NCI-H146 (cell line): ENCODE results near the gene MARS1.
A peak's percentile ranks its signal among the peaks of the same experiment; 100 is the strongest.
"Not testable (repeated sequence)": the region's sequence is repeated elsewhere in the genome, so short reads cannot be mapped to it uniquely, and the experiment has no call there.

ENCODE experiments used
- DNase-seq: peaks from one replicate; lab custom pipeline; 2025; lab: John Stamatoyannopoulos, UW

MARS1 gene

GRCh38 chr12:57487597-57488401 is at the start of gene MARS1:
Gene MARS1 (plus strand): TSS chr12:57488068. CDS start chr12:57488091, 23 bp downstream.
- peak; percentile 96 for DNase-seq

GRCh38 chr12:57438400-57438799 is 49.5 kb upstream of the MARS1 start:
- no peak for DNase-seq

- no peak for DNase-seq
Observed at GRCh38 chr12:57439762-57440266, 48.1 kb upstream of the MARS1 start.

- not testable (repeated sequence) for DNase-seq
Observed at GRCh38 chr12:57441393-57441792, 46.5 kb upstream of the MARS1 start.

- DNase-seq = no peak
Observed at GRCh38 chr12:57441846-57442427, 45.9 kb upstream of the MARS1 start.

DNA sequence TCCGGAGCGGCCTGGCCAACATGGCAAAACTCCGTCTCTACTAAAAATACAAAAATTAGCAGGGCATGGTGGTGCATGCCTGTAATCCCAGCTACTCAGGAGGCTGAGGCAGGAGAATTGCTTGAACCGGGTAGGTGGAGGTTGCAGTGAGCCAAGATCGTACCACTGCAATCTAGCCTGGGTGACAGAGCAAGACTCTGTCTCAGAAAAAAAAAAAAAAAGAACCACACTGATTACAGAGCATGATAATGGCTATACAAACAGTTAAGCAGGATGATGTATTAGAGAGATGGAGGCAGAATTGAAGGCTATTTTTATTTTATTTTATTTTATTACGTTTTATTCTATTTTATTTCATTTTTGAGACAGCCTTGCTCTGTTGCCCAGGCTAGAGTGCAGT is 43.5 kb upstream of the MARS1 start:
- DNase-seq = not testable (repeated sequence)

GRCh38 chr12:57444744-57445143 is 43.1 kb upstream of the MARS1 start:
- DNase-seq = no peak

DNA sequence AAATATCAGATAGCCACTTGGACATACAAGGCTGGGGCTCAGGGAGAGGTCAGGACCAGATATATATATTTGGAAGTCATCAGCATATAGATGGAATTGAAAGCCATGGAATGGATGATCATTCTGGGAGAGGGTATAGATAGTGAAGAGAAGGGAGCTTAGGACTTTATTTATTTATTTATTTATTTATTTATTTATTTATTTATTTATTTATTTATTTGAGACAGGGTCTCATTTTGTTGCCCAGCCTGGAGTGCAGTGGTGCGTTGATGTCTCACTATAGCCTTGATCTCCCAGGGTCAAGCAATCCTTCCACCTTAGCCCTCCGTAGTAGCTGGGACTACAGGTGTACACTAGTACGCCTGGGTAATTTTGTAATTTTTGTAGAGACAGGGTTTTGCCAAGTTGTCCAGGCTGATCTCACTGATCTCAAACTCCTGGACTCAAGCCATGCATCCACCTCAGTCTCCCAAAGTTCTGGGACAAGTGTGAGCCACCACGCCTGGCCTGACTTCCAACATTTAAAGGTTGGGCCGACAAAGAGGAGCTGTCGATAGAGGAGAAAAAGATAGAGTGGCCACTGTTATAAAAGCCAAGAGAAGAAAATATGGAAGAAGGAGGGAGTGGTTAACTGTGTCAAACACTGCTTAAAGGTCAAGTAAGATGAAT is 41.4 kb upstream of the MARS1 start:
- no peak for DNase-seq

DNA sequence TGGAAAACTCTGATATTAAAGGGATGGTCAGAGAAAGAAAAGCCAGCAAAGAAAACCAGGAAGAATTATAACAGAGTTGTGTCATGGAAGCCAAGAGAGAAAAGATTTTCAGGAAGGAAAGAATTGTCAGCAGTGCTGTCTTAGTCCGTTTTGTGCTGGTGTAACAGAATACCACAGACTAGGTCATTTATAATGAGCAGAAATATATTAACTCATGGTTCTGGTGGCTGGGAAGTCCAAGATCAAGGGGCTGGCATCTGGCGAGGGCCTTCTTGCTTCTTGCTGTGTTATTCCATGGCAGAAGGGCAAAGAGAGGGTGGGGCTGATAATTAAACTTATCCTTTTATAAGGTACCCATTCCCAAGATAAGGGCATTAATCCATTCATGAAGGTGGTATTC is 39.2 kb upstream of the MARS1 start:
- DNase-seq = no peak

GRCh38 chr12:57449375-57449774 is 38.5 kb upstream of the MARS1 start:
- DNase-seq = no peak

- DNase-seq = no peak
Observed at GRCh38 chr12:57450057-57450456, 37.8 kb upstream of the MARS1 start.

- DNase-seq = no peak
Observed at GRCh38 chr12:57451233-57451778, 36.6 kb upstream of the MARS1 start.

- DNase-seq = no peak
Observed at GRCh38 chr12:57452181-57452936, 35.5 kb upstream of the MARS1 start.

DNA sequence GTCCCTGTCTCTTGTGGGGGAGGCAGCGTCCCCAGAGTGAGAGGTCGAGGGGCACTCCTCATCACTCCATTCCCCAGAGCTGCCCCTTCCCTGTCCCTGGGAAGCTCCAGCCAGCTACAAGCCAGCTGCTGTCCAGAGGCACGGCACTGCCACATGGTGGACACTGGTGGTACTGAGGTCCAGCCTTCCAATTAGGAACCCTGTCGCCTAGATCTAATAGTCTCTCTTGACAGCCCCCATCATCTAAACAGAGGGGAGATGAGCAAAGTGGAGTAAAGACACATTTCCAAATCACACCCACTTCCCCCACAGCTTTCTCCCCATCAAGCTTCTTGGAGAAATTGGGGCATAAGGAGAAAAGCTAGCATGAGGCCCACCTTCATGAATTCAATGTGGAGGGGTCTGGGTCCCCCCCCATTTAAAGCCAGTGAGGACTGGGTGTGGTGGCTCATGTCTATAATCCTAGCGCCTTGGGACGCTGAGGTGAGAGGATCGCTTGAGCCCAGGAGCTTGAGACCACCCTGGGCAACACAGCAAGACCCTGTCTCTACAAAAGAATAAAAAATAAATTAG is 34.8 kb upstream of the MARS1 start:
- peak; percentile 72 for DNase-seq

GRCh38 chr12:57454213-57454565 is 33.7 kb upstream of the MARS1 start:
- no peak for DNase-seq

DNA sequence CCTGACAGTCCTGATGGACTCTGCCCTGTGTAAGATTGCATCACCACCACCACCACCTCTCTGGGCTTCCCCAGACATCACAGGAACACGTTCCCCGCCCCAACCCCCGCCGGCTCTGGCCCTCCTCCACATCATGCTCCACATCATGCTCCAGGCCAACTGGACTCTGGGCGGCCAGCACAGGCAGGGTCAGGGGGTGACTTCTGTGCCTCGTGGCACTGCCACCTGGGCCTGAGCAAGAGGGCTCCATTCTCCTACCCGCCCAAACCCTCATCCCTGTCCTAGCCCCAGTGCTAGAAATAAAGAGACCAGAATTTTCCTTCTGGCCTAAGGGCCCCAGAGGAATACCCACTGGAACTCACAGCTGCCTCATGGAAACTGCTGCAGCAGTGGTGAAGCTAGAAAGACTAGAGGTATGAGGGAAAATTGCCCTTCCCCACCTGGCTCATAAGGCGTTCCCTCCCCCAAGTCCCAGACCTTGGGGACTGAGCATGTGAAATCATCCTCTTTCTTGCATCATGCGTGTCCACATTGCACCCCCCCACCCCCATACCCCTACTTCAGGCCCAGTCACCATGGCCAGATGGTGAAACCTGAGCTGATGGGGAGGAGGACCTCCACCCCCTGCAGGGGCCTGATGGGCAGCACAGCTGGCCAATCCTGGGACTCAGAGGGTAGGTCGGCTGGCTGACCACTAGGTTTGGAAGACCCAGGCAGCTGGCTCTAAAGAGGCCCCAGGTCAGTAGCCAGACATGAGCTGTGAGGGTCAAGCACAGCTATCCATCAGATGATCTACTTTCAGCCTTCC is 33.1 kb upstream of the MARS1 start, which contains the start of gene INHBE:
Gene INHBE, plus strand, starts transcription at position 742 of the 808 bp plus-strand sequence. CDS start 230 bp downstream, outside the sequence.
- peak; percentile 82 for DNase-seq

GRCh38 chr12:57455374-57456144 is 32.3 kb upstream of the MARS1 start:
- peak; percentile 27 for DNase-seq

- DNase-seq = peak; percentile 55
Observed at GRCh38 chr12:57456145-57456700, 31.6 kb upstream of the MARS1 start.

GRCh38 chr12:57456737-57457490 is 31.0 kb upstream of the MARS1 start:
- no peak for DNase-seq
